Thyroid gland (tissue), 4 donors: ENCODE measurements around the gene ACE.

Experiments
- CTCF ChIP-seq, 6 experiments: fragments of 200-600 bp in 3 of 6; fragments of 450-650 bp in 3 of 6; sonication (generic) in 3 of 6; IDR thresholded peaks; one replicate each; pipeline ENCODE4 v1.5.1; 2016 to 2019; ENCODE audit warnings: antibody characterized with exemption in 6 of 6, mild to moderate bottlenecking in 2 of 6, inconsistent platforms in 1 of 6, moderate library complexity in 1 of 6
- POLR2A ChIP-seq, 2 donors: fragments of 450-650 bp; IDR thresholded peaks; one replicate each; pipeline ENCODE4 v1.6.1; 2017; ENCODE audit warnings: antibody characterized with exemption in 2 of 2, mild to moderate bottlenecking in 2 of 2, moderate library complexity in 1 of 2

DNA sequence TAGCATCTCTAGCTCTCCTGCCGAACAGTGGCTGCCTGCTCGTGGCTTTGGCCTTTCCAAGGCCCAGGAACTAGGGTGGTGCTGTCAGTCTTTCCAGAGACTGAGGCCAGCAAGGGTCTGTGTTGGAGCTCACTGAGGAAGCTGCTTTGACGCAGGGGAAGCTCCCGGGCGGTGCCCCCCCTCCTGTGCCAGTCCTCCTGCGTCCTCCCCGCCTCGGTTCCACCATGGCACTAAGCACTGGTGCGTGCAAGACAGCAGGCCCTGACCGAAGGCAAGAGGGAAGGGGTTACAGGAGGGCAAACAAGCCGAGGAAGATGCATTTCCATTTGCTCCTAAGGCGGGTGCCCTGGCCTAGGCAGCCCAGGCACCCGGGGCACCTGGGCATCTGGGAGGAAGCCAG lies 35.2 kb upstream of the ACE start:
- TF ChIP-seq CTCF (IDR thresholded peaks at IDR 0.05) (no peak), POLR2A (IDR thresholded peaks at IDR 0.05) (no peak)
